B cell (primary cell): ENCODE data around the gene STK24.

Source experiments
- CTCF ChIP-seq: fragments of 200-600 bp; IDR thresholded peaks from one replicate; pipeline ENCODE4 v1.8.0; 2022; ENCODE audit warnings: antibody characterized with exemption, mild to moderate bottlenecking
- EZH2 ChIP-seq: IDR thresholded peaks from 2 replicates; pipeline ENCODE4 v1.6.1; 2012; ENCODE audit warnings: borderline replicate concordance, low read depth, mild to moderate bottlenecking, moderate library complexity, low read length; ENCODE audit not compliant: insufficient read depth, poor library complexity, severe bottlenecking

- TF ChIP-seq CTCF: no peak
- TF ChIP-seq EZH2: no peak
Observed at GRCh38 chr13:98450539-98451111, 126.3 kb downstream of the STK24 start.
